ENCODE data around the gene NCKAP5.

NCKAP5 gene

DNA sequence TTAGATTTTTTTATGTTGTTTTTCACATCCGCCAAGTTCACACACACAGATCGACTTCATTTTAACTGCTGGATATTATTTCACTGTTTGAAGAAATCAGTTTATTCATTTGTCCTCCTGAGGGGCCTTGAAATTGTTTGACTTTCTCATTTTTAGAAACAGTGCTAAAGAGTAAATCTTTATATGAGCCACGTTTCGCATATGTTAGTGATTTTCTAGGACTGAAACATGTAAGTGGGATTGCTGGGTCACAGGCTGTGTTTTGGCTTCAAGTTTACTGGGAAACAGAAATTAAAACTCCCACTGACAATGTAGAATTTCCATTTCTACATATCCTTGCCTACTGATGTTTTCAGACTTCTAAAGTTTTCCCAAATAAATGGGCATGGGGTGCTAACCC, 363.8 kb downstream of the NCKAP5 start:
- no peak for DNase-seq (ENCODE audit: low spot score)

DNA sequence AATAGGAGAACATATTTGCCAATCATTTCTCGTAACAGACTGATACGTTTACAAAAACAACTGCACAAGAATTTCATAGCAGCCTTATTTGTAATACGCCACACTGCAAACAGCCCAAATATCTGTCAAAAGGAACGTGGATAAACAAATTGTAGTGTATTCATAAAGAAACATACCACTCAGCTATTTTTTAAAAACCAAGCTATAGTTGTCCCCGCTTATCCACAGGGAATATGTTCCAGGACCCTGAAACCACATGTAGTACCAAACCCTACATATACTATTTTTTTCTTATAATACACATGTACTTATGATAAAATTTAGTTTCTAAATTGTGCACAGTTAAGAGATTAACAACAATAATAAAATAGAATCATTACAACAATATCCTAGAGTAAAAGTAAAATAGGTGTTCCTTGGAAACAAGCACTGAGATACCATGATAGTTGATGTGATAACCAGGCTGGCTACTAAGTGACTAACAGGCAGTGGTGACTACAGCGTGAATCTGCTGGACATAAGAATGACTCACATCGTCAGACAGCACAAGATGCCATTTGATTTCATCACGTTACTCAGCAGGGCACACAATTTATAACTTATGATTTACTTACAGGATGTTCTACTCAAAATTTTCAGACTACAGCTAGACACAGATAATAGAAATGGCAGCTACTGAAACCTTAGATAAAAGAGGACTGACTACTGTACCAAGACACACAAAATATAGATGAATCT, 367.4 kb downstream of the NCKAP5 start:
- no peak for DNase-seq (ENCODE audit: low spot score)

DNA sequence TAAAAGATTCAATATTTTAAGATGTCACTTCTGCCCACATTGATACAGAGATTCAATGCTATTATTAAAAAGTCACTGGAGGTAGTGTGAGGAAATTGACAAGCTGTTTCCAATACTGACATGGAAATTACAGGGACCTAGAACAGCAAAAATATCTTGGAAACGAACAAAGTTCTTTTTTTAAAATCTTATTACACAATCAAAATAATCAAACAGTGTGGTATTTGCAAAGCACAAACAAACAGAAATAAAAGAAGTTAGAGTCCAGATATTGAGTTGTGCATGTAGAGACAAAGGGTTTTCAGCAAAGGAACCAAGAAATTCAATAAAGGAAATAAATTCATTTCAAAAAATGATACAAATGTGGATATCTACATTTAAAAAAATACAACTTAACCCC, 369.6 kb downstream of the NCKAP5 start:
- DNase-seq (ENCODE audit: low spot score): no peak

DNA sequence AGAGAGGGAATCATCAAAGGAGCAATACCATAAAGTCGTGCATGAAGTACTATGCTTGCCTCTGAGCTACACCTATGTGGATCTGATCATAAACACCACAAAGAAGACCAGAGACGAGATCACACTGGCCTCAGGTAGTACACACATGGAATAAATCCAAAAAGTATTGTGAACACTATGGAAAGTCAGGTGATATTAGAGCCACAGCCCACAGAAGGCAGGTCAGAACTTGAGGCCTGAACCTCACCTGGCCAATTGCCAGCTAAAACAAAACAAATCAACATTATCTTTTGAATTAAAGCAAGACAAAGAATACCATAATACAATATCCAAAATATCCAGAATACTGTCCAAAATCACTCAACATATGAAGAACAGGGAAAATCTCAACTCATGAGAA, 371.1 kb downstream of the NCKAP5 start:
- no peak for DNase-seq (ENCODE audit: low spot score)

DNA sequence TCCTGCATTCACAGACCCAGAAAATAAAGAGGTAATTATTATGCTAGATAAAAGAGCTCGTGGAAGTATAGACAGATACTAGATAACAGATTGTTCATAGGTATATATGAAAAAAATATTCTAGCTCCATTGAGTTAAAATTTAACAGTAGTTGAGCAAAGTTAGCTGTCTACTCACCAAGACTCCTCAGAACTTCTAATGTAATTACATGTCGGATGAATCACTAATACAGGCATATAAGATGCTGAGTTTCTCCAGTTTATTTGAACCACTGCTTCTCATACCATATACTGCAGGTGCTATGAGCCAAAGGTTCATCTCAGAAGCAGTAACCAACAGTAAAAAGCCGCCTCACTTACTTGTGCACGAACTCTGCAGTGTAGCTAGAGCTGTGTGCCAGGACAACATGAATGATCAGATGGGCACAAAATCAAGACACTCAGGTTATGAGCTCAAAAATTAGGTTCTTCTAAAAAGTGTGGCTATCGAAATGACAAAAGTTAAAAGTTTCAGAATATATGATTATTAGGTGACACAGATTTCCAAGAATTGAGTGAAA, 373.4 kb downstream of the NCKAP5 start:
- no peak for DNase-seq (ENCODE audit: low spot score)

DNA sequence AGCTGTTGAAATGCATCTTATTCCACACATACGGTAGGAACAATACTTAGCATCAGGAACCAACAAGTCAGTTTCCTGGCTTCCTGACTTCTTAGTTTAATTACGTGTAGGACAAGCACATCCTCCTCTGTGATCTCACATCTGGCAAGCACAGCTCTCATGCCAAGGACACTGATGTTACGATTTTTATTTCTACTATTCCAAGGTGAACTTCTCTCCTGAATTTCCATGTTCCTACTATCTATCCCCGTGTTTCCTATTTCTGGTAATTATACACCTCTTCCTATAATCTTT, 374.0 kb downstream of the NCKAP5 start:
- no peak for DNase-seq (ENCODE audit: low spot score)

DNA sequence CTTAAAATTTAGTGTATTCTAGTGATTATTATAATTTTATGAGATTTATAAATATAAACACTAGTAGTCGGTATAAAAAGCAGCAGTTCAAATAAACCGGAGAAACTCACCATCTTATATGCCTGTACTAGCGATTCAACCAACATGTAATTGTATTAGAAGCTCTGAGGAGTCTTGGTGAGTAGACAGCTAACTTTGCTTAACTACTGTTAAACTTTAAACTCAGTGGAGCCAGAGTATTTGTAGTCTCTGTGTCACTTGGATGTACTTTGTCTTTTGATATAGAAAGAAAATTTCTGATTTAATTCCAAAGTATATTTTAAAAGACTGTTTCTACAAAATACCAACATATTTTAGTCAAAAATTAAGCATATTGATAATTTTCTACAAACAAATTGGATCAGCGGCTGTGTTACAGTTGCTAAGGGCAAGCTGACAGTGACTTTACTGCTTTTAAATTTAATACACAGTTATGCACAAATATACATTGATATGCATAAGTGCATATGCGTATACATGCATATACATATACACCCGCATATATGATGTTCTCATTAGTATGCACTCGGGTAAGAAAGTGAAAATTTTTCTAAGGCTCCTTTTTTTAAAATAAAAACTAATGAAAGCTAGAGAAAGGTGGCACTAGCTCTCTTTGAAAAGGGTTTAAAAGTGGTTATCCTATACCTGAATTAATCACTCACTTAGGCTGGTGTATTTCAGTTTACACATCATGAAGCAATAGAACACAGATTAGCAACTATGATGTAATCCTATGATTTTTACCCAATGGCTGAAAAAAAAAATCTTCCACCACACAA, 374.5 kb downstream of the NCKAP5 start:
- DNase-seq (ENCODE audit: low spot score): no peak

DNA sequence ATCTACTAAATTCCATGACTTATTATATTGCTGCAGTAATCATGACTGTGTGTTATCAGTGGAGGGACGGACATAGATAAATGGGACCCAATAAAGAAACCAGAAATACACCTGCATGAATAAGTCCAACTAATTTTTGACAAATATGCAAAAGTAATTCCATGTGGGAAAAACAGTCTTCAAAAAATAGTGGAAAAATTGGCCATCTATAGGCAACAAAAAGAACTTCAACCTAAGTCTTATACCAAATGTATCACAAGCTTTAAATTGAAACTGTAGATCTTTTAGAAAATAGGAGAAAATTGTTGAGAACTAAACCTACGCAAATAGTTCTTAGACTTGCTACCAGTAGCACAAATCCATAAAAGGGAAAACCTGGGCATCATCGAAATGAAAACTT, 376.2 kb downstream of the NCKAP5 start:
- DNase-seq (ENCODE audit: low spot score): no peak

DNA sequence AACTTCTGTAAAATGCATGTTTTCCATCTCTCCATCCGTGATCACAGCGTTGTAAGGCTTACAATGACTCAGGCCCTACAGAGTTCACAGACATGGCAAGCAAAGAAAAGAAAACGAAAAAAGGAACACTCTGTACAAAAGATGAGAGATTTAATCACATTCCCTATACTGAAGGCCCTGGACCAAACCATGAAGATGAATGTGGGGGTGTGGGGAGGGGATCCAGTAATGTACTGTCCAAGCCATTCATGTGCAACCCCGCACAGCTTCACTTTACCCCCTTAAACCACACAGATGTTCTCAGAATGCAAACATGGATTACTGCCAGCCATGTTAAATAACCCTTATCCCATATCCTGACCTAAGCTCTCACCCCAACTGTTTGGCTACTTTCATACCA, 391.1 kb downstream of the NCKAP5 start:
- no peak for DNase-seq (ENCODE audit: low spot score)

DNA sequence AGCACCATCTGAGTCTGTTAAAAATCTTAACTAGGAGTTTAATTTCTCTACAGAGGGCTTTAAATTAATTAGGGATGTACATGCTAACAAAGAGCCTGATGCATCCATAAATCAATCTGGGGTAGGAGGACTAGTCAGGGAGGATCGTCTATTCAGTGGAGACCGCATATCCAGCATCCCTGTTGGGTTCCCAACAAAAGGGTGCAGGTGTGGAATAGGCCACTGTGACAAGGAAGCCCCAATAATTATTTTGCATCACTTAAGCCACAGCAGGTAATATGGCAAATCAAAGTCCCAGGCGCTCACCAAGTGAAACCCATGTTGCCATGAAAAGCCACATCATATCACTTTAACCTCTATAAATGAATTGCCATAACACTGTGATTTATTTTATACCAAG, 392.3 kb downstream of the NCKAP5 start:
- no peak for DNase-seq (ENCODE audit: low spot score)

DNA sequence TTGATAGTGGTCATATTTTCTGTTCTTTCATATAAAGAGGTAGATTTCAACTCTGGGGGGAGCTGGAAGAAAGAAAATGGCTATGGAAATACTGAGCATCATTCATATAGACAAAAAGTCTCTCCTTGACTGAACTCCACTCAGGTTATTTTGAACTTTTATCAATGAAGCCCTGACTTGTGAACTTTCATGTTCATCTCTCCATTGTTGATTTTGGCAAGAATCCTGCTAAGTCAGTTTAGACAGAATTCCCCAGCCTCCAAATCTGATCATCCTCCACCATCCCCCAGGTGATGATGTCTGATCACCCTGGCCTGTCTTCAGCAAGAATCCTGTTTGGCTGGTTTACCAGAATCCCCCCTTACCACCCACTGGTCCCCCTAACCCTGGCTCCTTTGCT, 395.0 kb downstream of the NCKAP5 start:
- no peak for DNase-seq (ENCODE audit: low spot score)

DNA sequence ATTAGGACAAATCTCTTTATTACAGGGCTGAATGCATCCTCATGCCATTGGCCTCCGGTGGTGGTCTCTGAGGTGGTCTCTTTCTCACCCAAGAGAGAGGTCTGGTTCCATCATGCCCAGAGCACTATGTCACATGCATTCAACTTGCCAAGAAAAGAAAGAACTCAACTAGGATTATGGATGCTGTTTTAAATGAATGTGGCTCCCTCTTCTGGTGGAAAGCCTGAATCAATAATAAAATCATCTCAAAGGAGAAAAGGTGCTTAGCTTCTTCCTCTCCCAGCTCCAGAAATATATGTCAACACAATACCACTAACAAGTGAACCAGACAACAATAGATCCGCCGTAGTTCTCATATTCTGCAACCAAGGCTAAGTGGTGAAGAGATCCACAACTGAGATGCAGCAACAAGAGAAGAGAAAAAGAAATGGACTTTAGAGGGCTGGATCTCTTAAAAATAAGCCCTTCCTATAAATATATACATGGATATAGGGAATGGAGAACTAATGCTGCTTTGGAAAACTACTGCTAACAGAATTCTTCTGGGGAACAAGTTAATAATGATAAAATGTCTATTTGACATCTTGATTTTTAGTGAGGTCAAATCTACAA, 396.8 kb downstream of the NCKAP5 start:
- peak; percentile 2 for DNase-seq (ENCODE audit: low spot score)

DNA sequence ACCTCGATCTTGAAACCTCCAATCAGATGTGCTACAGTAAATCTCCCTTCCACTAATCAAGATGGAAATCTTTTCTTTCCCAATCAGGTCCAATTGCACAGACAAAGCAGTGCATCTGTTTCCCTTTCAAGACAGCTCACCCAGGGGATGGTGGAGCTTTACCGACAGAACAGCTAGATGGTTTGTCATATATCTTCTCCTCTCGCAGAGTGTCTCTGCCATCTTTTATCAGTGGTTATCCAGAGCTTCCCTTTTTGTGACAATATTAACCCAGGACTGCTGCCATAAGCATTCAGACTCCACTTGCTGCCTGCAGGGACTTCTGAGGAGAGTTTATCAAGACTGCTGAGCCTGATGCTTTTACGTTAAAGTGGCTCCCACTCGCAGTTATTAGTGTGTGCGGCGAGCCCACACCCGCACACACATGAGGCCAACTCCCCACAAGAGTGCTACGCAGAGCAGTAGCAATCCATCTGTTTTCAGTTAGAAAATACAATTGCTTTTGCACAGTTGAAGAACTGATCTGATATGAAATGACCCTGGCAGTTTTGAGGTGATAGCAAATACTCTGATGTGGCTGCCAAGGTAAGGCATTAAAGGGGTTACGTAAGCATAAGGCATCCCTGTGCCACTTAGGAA, 398.9 kb downstream of the NCKAP5 start:
- DNase-seq (ENCODE audit: low spot score): no peak

DNA sequence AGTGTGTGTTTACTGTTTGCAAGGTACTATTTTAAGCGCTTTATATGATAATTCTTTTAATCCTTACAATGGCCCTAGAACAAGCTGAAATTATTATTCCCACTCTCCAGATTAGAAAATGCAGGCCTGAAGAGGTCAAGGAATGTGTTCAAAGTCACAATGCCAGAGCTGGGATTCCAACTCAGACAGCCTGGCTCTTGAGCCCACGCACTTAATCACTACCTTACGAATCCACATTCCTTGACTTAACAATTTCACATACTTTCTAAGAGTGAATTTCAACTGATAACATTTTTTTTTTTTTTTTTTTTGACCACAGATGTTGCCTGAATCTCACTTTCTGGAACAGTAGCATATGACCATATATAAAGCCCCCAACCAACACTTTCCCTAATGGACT, 400.3 kb downstream of the NCKAP5 start:
- no peak for DNase-seq (ENCODE audit: low spot score)

DNA sequence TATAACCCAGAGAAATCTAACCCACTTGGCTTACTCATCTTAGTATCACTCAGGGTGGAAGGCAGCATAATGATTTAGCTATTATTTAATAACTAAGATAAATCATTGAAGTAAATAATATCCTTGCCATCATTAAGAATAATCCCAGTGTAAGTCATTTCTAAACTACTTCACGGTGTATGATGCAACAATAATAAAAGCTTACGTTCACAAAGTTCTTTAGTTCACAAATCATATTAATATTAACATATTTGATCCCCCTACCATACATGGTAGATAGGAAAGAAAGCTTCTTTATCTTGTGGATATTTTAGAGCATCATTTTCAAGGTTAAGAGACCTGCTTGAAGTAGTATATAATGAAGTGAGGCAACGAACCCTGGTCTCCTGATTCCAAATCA, 401.0 kb downstream of the NCKAP5 start:
- no peak for DNase-seq (ENCODE audit: low spot score)

DNA sequence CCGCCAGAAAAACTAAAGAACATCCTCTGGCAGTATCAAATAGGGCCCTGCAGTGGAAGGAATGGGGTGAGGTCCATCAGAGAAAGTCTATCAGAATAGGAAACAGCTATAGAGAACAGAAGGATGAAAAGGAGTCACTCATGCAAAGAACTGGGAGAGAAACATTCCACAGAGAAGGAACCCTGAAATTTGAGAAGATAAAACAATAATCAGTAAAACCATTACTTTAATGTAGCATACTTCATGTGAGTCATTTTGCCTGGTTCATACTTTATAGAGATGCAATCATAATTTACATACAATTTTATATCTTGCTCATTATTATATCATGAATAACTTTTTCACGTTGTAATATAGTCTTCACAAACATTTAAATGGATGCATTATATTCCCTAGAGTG, 402.2 kb downstream of the NCKAP5 start:
- no peak for DNase-seq (ENCODE audit: low spot score)

DNA sequence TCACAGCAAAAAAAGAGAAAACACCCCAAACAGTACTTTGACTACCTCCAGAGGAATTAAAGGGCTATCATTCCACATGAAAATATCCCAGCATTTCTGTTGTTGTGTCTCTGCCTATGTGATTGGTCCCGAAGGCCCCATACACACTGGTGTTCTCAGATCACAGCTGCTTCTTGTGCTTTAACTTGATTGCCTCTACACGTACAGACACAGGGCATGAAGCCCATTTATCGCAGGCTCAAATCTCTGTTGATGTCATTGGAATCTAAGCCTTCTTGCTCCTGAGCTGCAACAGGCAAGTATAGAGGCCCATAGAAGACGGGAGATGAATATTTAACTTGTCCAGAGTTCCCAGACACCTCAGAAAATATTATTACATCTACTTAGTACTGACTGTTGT, 405.2 kb downstream of the NCKAP5 start:
- no peak for DNase-seq (ENCODE audit: low spot score)

DNA sequence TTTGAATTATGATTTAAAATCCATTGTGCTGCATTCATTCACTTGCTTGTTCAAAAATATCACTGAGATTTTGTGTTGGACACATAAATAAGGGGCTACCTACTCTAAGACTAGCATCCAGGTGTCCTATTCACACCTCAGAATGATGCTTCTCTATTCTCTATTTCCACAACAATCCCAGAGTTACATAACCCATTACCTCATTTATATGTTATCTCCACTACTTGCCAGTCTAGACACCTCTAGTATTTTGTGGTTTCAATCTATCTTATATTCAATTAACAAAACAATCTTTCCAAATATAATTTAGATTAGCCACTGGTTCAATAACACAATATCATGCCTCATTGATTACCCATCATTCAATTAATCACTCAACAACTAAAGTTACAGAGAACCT, 409.8 kb downstream of the NCKAP5 start:
- DNase-seq (ENCODE audit: low spot score): no peak

DNA sequence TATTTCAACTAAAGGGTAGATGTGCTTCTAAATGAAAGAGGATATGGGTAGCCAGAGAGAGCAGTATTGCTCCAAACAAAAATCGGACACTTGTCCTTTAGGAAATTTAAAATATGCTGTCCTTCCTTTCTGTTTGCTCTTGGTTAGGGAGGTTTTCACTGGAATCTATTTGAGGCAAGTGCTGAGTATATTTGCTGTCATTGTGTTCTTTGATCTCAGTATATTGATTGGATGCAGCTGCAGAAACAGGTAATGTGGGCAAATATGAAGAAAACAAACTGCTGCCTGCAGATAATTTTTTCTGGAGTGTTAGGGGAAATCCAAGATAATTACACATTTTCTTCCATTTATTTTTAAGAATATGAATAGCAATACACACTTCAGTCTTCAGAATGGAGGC, 410.2 kb downstream of the NCKAP5 start:
- no peak for DNase-seq (ENCODE audit: low spot score)

DNA sequence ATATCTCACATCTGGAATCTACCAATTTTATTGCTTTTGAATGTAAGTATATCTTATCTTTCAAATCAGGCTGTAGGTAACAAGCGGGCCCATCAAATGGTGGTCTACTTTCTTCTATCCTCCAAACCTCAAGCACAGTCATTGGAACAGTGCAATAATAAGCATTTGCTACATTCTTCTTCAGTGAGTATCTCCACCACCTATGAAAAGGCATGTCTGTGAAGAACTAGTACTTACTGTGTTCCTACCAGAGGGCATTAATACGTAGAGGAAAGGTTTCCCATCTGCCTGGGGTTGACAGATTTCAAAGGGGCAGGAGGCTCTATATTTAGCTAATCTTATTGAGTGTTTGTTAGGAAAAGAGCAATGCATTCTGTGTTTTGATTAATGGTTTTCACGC, 411.1 kb downstream of the NCKAP5 start:
- DNase-seq (ENCODE audit: low spot score): no peak

DNA sequence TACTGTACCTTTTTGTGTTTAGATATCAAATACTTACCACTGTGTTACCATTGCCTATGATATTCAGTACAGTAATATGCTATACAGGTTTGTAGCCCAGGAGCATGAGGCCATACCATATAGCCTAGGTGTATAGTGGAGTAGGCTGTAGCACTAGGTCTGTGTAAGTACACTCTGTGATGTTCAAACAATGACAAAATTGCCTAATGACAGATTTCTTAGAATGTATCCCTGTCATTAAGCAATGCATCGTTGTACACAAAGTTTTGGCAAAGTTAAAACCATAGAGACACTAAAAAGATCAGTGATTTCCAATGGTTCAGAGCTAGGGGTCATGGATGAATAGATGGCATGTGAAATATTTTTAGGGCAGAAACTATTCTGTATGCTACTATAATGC, 415.5 kb downstream of the NCKAP5 start:
- DNase-seq (ENCODE audit: low spot score): no peak

DNA sequence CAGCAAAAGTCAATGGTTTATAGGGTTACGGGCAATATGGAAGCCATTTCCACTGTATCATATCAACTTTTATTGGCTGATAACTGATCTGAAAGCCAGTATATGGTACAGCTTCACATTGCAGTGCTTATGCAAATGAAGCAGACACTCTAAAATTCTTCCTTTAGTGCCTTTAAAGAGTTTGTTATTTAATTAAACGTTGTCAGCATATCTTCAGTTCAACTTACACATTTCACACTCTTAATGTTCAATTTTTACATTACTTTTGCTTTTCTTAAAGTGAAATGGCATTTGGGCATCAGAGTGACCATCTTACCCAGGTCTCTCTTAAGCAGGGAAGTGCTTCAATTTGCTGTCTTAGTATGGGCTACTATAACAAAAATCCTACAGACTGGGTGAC, 420.1 kb downstream of the NCKAP5 start:
- DNase-seq (ENCODE audit: low spot score): no peak

DNA sequence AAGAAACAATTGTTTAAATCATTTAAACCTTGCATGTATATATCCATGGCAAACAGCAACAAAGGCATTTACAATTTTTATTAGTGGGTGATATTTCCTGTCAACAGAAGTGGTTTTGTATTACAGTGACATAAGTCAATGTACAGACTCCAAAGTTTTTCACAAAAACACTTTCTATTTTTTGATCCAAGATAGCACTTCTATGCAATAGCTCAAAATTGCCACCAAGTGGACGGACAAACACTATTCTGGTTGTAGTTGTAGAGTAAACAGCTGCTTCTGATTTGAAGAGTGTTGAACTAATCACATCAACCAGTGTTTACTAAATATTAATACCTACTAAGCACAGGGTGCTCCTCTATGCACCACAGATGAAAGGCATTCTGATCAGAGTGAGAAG, 421.4 kb downstream of the NCKAP5 start:
- no peak for DNase-seq (ENCODE audit: low spot score)
